ENCODE data around the gene UBAP2.
"Not testable (repeated sequence)": the region's sequence is repeated elsewhere in the genome, so short reads cannot be mapped to it uniquely, and the experiment has no call there.

The UBAP2 gene

DNA sequence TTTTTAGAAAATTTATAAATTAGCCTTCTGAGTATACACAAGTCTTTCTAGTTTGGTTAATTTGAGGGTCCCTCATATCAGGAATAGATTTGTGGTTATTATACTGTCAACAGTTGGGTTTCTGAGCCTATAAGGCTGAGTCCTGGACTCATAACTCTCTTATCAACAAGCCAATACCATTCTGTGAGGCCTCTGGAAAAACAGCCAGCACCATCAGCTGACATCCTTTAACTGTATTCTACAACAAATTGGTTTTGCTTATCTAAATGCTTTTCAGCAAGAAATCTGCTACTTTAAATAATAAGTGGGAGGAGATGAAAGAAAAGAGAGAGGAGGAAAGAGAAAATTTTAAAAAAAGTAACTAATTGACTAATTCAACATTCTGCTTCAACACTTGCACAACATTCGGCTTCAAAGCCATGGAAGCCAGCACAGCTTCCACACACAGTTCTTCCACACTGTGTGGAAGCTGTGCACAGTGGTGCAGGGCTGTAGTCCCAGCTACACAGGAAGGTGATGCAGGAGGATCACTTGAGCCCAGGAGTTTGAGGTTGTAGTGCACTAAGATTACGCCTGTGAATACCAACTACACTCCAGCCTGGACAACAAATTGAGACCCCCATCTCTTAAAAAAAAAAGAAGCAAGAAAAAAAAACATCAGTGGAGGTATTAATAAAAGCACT lies 84.5 kb downstream of the UBAP2 start:
- no peak for DNase-seq (ENCODE audit: low read depth)

DNA sequence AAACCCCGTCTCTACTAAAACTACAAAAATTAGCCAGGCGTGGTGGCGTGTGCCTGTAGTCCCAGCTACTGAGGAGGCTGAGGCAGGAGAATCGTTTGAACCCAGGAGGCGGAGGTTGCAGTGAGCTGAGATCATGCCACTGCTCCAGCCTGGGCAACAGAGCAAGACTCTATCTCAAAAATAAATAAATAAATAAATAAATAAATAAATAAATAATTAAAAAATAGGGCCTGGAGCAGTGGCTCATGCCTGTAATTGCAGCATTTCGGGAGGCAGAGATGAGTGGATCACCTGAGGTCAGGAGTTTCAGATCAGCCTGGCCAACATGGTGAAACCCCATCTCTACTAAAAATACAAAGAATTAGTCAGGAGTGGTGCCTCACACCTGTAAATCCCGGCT lies 86.2 kb downstream of the UBAP2 start:
- not testable (repeated sequence) for DNase-seq (ENCODE audit: low read depth)

DNA sequence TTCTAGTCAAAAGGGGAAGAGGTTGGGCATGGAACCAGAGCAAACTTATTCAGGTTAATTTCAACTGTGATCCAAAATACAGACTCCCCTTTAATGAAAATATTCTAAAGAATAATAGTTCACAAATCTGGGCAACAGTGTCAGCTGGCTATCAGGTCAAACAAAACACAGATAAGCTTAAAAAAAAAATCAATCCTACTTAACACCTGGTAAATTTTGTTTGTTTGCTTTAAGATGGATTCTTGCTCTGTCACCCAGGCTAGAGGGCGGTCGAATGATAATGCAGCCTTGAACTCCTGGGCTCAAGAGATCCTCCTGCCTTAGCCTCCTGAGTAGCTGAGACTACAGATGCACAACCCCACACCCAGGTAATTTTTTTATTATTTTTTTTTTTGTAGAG lies 89.0 kb downstream of the UBAP2 start:
- DNase-seq (ENCODE audit: low read depth), result no peak

DNA sequence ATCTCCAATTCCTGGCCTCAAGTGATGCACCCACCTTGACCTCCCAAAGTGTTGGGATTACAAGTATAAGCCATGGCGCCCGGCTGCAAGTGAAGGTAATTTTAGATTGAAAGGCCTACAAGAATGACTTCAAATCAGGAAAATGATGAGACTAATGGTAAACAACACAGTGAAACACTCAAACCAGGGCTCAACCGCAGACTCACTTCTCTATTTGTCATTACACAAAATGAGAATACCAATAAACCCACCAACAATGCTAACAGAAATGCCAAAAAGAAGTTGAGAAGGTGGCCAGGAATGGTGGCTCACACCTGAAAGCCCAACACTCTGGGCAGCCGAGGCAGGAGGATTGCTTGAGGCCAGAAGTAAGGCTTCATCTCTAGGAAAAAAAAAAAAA lies 92.1 kb downstream of the UBAP2 start:
- no peak for DNase-seq (ENCODE audit: low read depth)

DNA sequence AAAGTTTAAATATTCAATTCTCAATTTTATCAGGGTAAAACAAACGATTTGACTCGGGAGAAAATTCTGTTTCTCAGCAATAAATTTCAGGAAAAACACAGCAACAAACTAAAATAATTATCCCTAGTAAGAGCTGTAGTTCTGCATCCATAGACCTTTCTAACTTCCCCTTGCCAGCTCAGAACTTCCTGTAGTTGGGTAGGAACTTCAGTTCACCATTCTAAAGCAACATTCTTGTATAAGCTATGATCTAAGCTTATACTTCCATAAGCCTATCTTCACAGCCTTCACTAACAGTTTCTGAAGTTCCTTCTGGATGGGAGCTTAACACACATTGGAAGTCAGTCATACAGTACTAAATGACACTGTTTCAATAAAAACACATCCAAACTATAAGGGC lies 96.6 kb downstream of the UBAP2 start:
- DNase-seq (ENCODE audit: low read depth), result no peak

DNA sequence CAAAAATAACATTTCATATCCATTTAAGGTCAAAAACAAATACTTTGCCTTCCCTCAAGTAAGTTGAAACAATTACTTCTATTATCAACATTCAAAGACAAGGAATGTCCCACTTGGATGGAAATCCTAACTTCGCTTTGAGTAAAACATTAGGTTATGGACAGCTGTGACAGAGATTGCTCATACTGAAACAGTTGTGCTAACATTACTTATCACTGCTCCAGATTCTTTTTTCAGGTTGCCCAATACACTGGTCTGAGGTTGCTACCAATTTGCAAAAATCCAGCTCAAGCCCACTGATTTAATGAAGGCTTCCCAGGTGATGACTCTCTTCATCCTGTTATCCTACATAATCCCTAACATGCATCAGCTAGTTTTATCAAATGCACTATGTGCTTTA lies 98.3 kb downstream of the UBAP2 start:
- DNase-seq (ENCODE audit: low read depth), result no peak

DNA sequence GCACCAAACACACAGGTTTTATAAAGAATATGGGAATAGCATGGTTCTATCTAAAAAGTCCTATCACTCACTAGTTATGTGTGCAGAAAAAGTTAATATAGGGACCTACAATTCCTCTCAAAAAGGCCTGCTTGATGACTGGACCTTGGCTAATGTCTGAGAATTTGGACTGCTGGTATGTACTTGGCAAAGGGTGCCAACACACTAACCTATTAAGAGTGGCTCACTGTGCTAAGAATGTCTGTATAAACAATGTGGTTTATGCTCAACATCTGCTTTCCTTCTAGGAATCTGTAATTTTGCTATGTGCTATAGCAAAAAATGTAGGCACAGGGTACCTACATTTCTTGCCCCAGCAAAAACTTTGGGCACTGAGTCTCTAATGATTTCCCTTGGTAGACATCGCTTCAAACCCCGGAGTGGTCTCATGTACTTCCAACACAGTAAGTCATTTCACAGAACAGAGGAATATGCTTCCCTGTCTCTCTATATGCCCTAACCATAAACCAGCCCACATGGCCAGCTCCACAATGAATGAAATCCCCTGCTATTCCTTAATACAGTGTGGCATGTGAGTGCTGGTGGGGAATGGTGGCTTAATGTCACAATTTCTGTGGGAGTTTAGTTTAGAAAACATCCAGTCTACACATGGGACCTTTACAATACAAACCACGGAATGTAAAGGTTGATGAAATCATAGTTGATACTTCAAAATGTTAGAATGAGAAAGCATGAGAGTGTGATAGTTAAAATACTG lies 101.7 kb downstream of the UBAP2 start:
- DNase-seq (ENCODE audit: low read depth), result peak; percentile 97

DNA sequence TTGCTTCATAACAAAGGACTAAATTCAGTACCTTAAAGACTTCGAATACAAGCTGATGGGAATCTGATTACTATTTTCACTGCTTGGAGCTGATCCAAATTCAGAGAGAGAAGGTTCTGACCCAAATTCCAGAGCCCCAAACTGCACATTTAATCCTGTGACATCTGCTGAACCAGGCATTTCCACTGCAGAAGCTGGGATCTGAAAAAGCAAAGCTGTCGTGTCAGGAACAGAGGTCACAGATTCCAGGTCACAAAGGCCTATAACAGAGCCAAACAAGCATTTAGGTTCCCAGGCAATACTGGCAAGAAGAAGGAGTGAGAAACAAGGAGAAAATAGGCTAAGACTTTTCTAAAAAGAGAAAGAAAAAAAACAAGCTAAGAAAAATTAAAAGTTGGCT lies 105.3 kb downstream of the UBAP2 start:
- no peak for DNase-seq (ENCODE audit: low read depth)

DNA sequence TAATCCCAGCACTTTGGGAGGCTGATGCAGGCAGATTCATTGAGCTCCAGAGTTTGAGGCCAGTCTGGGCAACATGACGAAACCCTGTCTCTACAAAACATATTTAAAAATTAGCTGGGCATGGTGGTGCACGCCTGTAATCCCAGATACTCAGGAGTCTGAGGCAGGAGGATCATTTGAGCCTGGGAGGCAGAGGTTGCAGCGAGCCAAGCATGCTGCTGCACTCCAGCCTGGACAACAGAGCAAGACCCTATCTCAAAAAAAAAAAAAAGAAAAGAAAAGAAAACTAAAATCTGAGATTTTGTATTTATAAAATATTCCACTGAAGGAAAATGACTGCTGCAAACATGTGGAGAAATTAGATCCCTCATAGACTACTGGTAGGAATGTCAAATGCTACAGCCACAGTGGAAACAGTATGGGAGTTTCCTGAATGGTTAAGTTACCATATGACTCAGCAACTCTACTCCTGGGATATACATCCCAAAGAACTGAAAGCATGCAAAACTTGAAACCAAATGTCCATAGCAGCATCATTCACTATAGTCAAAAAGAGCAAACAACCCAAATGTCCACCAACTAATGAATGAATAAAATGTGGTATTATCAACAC lies 106.1 kb downstream of the UBAP2 start:
- DNase-seq (ENCODE audit: low read depth), result peak; percentile 87

DNA sequence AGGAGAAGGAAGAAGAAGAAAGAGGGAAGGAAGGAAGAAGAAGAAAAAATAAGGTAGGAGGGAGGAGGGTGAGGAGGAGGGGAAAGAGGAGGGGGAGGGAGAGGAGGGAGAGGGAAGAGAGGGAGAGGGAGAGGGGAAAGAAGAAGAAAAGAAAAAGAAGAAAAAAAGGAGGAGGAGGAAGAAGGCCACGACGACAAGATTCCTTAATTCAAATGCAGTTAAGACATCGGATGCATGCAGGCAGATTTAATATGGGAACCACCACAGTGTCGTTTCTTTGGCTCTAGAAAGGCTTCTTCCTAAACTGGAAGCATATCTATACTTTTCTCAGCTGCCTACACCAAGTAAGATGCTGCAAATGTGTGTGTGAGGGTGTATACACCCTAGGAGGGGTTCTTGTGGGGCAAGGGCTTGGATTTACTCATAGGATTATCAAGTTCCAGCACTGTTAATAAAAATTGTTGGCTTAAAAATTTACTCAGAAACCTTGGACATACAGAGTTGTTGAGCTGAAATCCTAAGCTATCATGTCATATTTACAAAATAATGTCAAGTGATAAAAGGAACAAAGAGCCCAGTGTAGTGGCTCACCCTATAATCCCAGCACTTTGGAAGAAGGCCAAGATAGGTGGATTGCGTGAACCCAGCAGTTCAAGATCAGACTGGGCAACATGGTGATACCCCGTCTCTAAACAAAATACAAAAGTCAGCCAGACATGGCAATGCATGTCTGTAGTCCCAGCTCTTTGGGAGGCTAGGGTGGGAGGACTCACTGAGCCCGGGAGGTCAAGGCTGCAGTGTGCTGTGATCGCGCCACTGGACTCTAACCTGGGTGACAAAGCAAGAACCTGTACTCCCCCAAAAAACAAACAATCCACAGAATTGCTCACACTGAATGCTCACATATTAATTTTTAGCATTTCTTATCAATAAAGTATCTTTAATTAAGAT lies 108.5 kb downstream of the UBAP2 start:
- DNase-seq (ENCODE audit: low read depth), result no peak

DNA sequence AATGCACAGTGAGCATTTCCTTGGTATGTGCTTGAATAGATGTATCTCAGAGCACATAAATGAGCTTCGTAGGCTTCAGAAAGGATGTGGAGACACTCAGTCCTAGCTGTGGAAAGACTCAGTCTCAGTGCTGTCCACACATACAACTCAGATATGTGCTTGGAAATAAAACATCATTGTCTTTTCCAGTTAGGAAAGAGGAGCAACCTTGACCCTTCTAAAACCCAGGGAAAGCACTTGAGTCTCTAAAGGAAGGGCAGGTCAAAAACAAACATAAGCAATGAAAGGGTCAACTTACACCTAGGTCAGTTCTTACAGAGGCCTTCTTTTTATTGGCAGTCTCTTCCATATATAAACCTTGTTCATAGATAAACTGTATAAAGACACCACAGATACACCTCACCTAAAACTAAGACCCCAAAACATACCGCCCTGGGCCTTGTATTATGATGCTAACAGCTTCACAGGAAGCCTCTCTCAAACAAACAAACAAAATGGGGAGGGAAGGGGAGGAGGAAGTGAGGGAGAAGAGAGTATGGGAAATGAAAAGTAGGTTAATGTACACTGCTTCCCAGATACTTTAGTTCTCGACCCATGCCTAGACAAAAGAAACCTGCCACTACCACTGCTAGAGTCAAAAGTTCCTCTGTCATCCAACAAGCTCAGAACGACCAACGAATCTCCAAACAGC lies 114.4 kb downstream of the UBAP2 start:
- DNase-seq (ENCODE audit: low read depth), result no peak

DNA sequence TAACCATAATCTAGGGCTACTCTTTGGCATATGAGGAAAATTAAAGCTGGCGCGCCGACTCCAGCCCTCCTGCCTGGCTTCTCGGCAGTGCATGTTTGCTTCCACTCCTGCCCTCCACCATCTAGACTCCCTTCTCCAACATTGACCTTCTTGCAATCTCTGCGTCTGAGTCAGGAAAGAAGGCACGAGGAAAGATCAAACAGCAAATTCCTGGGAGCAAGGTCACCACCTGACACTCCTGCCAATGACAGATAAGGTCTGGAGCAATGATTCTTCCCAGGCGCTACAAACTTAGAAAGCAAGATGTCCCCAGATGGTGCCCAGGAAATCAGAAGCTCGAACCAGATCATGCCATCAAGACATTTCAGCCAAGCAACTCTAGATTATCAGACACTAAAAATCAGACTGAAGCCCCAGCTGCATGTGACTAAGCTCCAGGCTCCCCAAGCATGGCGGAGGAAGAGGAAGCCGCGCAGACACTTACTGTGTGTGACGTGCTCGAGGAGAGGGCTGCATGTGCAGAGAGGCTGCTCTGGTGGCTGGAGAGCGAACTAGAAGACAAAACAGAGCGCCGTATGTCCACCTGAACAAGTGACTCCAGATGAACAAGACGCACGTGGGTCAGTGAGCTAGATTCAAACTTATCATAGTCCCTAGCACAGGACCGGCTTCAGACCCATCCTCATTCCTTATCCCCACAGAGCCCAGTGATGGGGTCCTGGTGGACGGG lies 116.4 kb downstream of the UBAP2 start:
- no peak for DNase-seq (ENCODE audit: low read depth)

DNA sequence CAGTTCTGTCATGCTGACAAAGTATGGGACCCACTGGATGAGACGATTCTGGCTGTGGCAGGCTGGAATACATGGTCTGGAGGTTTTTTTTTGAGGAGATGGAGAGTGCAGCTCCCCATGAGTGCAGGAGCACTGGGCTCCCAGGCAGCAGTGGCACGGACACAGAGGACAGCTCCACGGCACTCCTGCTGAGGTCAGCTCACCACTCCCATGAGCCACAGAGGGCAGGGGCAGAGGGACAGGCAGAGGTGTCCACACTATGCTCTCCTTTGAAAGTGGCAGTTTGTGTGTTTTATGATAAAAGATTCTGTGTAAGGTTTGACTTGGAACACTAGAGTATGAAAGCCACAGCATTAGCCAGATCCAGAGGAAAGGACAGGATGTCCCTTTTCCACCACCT lies 117.4 kb downstream of the UBAP2 start:
- no peak for DNase-seq (ENCODE audit: low read depth)

DNA sequence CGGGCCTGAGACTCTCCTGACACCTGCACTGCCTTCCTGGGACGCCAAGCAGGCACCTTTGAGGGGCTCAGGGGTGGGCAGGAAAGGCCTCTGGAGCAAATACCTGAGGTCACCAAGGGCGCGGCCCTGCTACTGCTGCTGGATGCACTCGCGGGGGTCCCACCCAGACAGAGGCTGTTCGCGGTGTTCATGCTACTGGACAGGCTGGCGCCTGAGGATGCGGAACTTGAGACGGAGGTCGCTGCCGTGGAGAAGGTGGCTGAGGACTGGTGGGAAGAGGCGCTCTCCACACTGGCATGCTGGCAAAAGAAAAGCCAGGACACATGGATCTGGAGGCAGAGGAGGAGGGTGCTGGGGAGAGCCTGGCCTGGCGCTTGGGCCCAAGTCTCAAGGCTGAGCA lies 121.0 kb downstream of the UBAP2 start:
- DNase-seq (ENCODE audit: low read depth), result no peak

DNA sequence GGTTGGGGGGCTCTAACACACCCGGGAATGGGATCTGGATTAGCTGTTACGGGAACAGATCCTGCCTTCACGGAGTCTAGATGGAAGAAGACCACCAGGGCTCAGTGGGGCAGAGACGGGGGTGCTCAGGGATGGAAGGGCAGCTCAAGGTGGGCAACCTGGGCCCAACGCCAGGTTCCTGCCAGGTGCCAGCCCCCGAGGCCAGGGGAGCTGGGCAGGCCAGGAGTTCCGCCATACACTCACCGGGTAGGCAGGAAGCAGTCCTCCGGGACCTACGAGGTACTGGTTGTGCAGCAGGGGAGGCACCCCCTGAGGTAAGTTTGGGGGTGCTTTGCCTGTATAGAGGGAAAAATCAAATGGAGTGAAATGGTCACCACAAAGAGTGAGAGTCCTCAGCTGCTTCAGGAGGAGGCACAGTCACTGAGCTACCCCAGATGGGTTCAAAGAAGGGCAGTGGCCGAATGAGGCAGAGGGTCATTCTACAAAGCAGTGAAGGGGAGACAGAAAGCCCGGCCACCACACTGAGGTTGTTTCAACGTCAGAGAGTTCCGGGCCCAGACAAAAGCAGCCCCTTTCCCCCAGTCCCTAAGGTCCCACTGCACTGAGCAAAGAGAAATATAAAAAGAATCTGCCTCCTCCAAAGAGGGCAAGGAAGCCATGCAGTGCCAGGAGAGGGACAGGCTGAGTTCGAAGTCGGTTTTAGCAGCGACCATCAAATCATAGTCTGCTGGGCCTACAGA lies 121.8 kb downstream of the UBAP2 start:
- DNase-seq (ENCODE audit: low read depth), result no peak

DNA sequence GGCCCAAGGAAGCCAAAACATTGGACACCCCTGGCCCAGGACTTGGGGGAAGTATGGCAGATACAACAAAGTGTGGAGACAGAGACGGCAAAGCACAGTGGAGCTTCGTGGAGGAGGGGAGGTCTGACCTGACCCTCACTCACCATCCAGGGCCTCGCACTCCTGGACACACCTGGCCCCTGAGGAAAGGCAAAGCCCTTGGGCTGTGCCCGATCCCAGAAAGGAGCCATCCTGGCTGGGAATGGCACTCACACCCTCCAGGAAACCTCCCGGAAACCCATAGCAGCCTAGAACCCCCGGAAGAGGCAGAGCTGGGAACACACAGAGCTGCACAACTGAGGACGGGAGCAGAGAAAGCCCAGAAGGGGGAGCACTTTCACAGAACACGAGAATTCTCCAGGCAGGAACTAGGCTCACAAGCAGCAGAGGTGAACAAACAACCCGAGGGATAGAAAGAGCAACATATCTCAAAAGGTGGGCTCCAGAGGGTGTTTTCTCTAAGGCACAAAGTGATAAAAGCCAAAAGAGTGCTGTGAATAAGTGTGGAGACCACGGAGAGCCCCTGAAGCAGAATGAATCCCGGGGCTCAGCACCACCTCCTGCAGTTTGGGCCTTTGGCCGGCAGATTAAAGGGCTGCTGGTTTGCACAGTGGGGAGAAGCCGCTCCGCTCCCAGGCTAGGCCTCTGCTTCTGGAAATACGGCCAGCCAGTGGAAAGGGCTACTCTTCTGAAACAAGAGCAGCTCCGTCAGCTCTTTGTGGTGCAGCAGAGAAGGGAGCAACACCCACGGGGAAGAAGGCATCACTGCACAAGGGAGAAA lies 123.5 kb downstream of the UBAP2 start:
- DNase-seq (ENCODE audit: low read depth), result peak; percentile 69

DNA sequence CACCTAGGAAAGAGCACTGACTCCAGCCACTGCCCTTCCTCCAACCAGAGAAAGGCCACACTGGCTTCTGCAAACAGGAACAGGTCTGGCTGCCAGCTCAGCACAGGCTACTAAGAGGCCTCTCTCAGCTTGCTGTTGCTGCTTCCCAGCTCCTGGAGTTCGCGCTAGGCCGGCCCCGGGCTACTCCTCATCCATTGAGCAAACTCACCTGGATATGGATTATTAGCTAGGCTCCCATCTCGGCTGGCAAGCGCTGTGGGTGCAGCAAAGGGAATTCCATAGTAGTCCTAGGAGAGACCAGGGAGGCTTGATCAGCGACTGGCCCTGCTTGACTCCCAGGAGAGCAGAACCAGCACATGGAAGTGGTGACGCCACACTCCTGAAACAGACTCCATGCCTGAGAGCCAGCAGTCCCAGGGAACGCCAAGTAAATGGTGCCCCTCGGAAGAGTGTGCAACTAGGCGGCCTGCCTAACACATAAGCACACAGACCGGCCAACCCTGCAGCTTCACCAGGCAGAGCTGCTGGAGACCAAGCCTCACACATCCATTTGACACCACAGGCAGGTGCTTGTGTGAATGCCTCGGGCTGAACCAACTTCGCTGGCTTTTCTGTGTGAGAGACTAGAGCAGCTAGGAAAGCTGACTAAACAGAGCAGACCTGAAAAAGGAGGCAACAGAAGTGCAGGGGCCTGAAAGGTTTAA lies 124.5 kb downstream of the UBAP2 start:
- no peak for DNase-seq (ENCODE audit: low read depth)

DNA sequence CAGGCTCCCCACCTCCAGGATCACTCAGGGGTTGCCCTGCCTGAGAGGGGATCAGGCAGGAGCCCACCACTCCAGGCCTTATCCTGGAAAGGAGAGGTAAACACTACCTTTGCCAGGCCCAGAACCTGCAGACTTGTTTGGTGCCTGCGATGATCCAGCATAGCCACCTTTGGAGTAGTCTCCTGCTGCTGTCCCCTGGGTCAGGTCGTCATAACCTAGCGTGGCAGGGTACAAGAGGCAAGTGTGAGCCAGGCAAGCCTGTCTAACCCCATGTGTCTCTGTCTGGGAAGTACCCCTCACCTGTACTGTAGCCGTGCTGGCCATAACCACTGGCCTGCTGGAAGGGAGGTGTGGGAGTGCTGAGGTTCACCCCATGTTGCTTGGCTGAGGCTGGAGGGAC lies 125.6 kb downstream of the UBAP2 start:
- no peak for DNase-seq (ENCODE audit: low read depth)

Measured in EH (cell line).